HEK293 (cell line): ENCODE data around the gene DGKB.

Experiments
- CTCF ChIA-PET: fragments of 350-600 bp; formaldehyde crosslinking; extraction: SDS; loops from one replicate; lab custom pipeline; 2021; ENCODE audit warnings: antibody characterized with exemption; lab: Yijun Ruan, JAX
- POLR2A ChIA-PET: fragments of 300-600 bp; formaldehyde crosslinking; extraction: SDS; loops from one replicate; lab custom pipeline; 2020; ENCODE audit warnings: antibody characterized with exemption, inconsistent platforms; lab: Yijun Ruan, JAX
- H3K27ac ChIP-seq: fragments of 200-500 bp; sonication (Bioruptor generic); 2 replicates; pipeline ENCODE4 v1.5.1; 2014; ENCODE audit warnings: low read depth, low read length, control low read depth, inconsistent platforms; ENCODE audit errors: extremely low read depth
- H3K36me3 ChIP-seq, 2 experiments: fragments of 200-500 bp in 1 of 2; sonication (Bioruptor generic) in 1 of 2; 1 replicate in 1 of 2; 2 replicates in 1 of 2; pipeline ENCODE4 v1.5.1; 2014 to 2017; ENCODE audit warnings: inconsistent platforms in 2 of 2, low read length in 2 of 2; ENCODE audit not compliant: control insufficient read depth in 2 of 2, insufficient read depth in 1 of 2
- H3K4me1 ChIP-seq: fragments of 200-500 bp; sonication (Bioruptor generic); 2 replicates; pipeline ENCODE4 v1.5.1; 2014; ENCODE audit warnings: mild to moderate bottlenecking, low read length, inconsistent platforms; ENCODE audit not compliant: control insufficient read depth, insufficient read depth
- H3K4me3 ChIP-seq: 2 replicates; pipeline ENCODE4 v1.5.1; 2011; ENCODE audit warnings: low read depth, mild to moderate bottlenecking, control low read depth, low read length, moderate library complexity
- H3K9me3 ChIP-seq: fragments of 200-500 bp; sonication (Bioruptor generic); 2 replicates; pipeline ENCODE4 v1.5.1; 2014; ENCODE audit warnings: low read depth, low read length, inconsistent platforms; ENCODE audit not compliant: control insufficient read depth, insufficient read depth
- AEBP2 ChIP-seq: fragments of 450-650 bp; formaldehyde crosslinking; IDR thresholded peaks from 2 replicates; pipeline ENCODE4 v1.5.1; 2016; ENCODE audit warnings: missing biosample characterization, missing genetic modification characterization, borderline replicate concordance
- BCL6B ChIP-seq: fragments of 450-650 bp; formaldehyde crosslinking; IDR thresholded peaks from 2 replicates; pipeline ENCODE4 v1.5.1; 2017; ENCODE audit warnings: missing biosample characterization, missing genetic modification characterization
- HOXC10 ChIP-seq: sonication (generic); formaldehyde crosslinking; IDR thresholded peaks from 2 replicates; pipeline ENCODE4 v1.8.1; 2023; ENCODE audit warnings: mild to moderate bottlenecking, missing genetic modification reagents
- INSM2 ChIP-seq: fragments of 450-650 bp; formaldehyde crosslinking; IDR thresholded peaks from 2 replicates; pipeline ENCODE4 v1.5.1; 2016; ENCODE audit warnings: missing biosample characterization, missing genetic modification characterization
- KLF1 ChIP-seq: fragments of 450-650 bp; formaldehyde crosslinking; IDR thresholded peaks from 2 replicates; pipeline ENCODE4 v1.5.1; 2016; ENCODE audit warnings: missing biosample characterization, missing genetic modification characterization
- REPIN1 ChIP-seq: fragments of 450-650 bp; formaldehyde crosslinking; IDR thresholded peaks from 2 replicates; pipeline ENCODE4 v1.5.1; 2017; ENCODE audit warnings: missing biosample characterization, missing genetic modification characterization, low read depth
- ZFP3 ChIP-seq: fragments of 450-650 bp; formaldehyde crosslinking; IDR thresholded peaks from 2 replicates; pipeline ENCODE4 v1.5.1; 2016; ENCODE audit warnings: low read depth, missing biosample characterization, missing genetic modification characterization
- ZNF16 ChIP-seq: fragments of 450-650 bp; formaldehyde crosslinking; IDR thresholded peaks from 2 replicates; pipeline ENCODE4 v1.5.1; 2016; ENCODE audit warnings: low read depth, missing biosample characterization, missing genetic modification characterization
- ZNF169 ChIP-seq: fragments of 450-650 bp; formaldehyde crosslinking; IDR thresholded peaks from 2 replicates; pipeline ENCODE4 v1.5.1; 2016; ENCODE audit warnings: missing biosample characterization, missing genetic modification characterization
- ZNF18 ChIP-seq: fragments of 450-650 bp; formaldehyde crosslinking; IDR thresholded peaks from 2 replicates; pipeline ENCODE4 v1.5.1; 2016; ENCODE audit warnings: missing biosample characterization, missing genetic modification characterization
- ZNF223 ChIP-seq: fragments of 450-650 bp; formaldehyde crosslinking; IDR thresholded peaks from 2 replicates; pipeline ENCODE4 v1.5.1; 2016; ENCODE audit warnings: missing biosample characterization, missing genetic modification characterization
- ZNF426 ChIP-seq: fragments of 450-650 bp; formaldehyde crosslinking; IDR thresholded peaks from 2 replicates; pipeline ENCODE4 v1.5.1; 2017; ENCODE audit warnings: missing biosample characterization, missing genetic modification characterization, mild to moderate bottlenecking, inconsistent platforms, moderate library complexity
- ZNF558 ChIP-seq: fragments of 450-650 bp; formaldehyde crosslinking; IDR thresholded peaks from 2 replicates; pipeline ENCODE4 v1.5.1; 2016; ENCODE audit warnings: missing biosample characterization, missing genetic modification characterization
- ZNF580 ChIP-seq: fragments of 450-650 bp; formaldehyde crosslinking; IDR thresholded peaks from 2 replicates; pipeline ENCODE4 v1.5.1; 2016; ENCODE audit warnings: missing biosample characterization, missing genetic modification characterization
- ZNF660 ChIP-seq: fragments of 450-650 bp; IDR thresholded peaks from 2 replicates; pipeline ENCODE4 v1.5.1; 2018; ENCODE audit warnings: missing biosample characterization, mild to moderate bottlenecking, missing genetic modification characterization
- ZNF777 ChIP-seq: fragments of 450-650 bp; formaldehyde crosslinking; IDR thresholded peaks from 2 replicates; pipeline ENCODE4 v1.5.1; 2017; ENCODE audit warnings: missing biosample characterization, missing genetic modification characterization, borderline replicate concordance
- ZNF792 ChIP-seq: fragments of 450-650 bp; formaldehyde crosslinking; IDR thresholded peaks from 2 replicates; pipeline ENCODE4 v1.5.1; 2016; ENCODE audit warnings: missing biosample characterization, missing genetic modification characterization
- ZSCAN23 ChIP-seq: fragments of 450-650 bp; formaldehyde crosslinking; IDR thresholded peaks from 2 replicates; pipeline ENCODE4 v1.5.1; 2016; ENCODE audit warnings: missing biosample characterization, missing genetic modification characterization

Gene DGKB

GRCh38 chr7:14521183-14521582 lies 381.4 kb downstream of the DGKB start (continued):
- TF ChIP-seq INSM2 (no peak), ZNF660 (tag by site-specific recombination) (no peak), KLF1 (tag by site-specific recombination) (no peak), ZSCAN23 (tag by site-specific recombination) (no peak), ZNF580 (tag by site-specific recombination) (no peak), ZNF792 (tag by site-specific recombination) (no peak), ZNF16 (tag by site-specific recombination) (no peak), ZFP3 (tag by site-specific recombination) (no peak), ZNF169 (tag by site-specific recombination) (no peak), REPIN1 (tag by site-specific recombination) (no peak), ZNF426 (tag by site-specific recombination) (no peak), AEBP2 (tag by site-specific recombination) (no peak), ZNF223 (tag by site-specific recombination) (no peak), HOXC10 (CRISPR knock-in tag) (no peak)

- Histone ChIP-seq H3K4me1 (no peaks in the 10 kb centered on the region), H3K36me3 (no peaks in the 10 kb centered on the region), H3K9me3 (no peaks in the 10 kb centered on the region), H3K27ac (no peak overlapping the region), H3K4me3 (no peak overlapping the region)
- TF ChIP-seq ZNF777 (tag by site-specific recombination) = no peak
- no peak for TF ChIP-seq BCL6B (tag by site-specific recombination)
- CTCF ChIA-PET = no interaction called here
- POLR2A ChIA-PET = no interaction called here
These were observed 392.3 kb downstream of the DGKB start for GRCh38 chr7:14510268-14510667.

GRCh38 chr7:14507617-14508016 lies 394.9 kb downstream of the DGKB start:
- H3K27ac ChIP-seq = no peak overlapping the region
- no peaks in the 10 kb centered on the region for H3K36me3 ChIP-seq
- no peak overlapping the region for H3K4me3 ChIP-seq
- no peaks in the 10 kb centered on the region for H3K9me3 ChIP-seq
- ChIA-PET POLR2A (no interaction called here), CTCF (no interaction called here)
- H3K4me1 ChIP-seq = no peaks in the 10 kb centered on the region
- TF ChIP-seq ZNF18 (tag by site-specific recombination) (no peak), ZNF558 (tag by site-specific recombination) (no peak)
